PC-3 (cell line): Measurements from ENCODE around the gene CCDC116. TPM values are rescaled to one million over a fixed set of nuclear protein-coding genes. Genes with fewer than 3 reads are reported as not detected.
A peak's percentile ranks its signal among the peaks of the same experiment; 100 is the strongest.

Experiments
- ATAC-seq: fragments of 200-7000 bp; cut with Tn5 transposase; 2 replicates; pipeline ENCODE4 v1.9.1; 2020; ENCODE audit warnings: mild to moderate bottlenecking, moderate library complexity
- Bru-seq: library from RNA; stranded (reverse); fragments of 400-500 nt; gene quantifications from one replicate; lab custom pipeline; 2021; lab: Mats Ljungman, UMichigan
- BruChase-seq, 2 experiments: library from RNA; stranded (reverse); fragments of 400-500 nt; gene quantifications; one replicate each; lab custom pipeline; 2021; lab: Mats Ljungman, UMichigan
- BruUV-seq: library from RNA; stranded (reverse); fragments of 400-500 nt; replicated peaks from 2 replicates; lab custom pipeline; 2021; lab: Mats Ljungman, UMichigan
- CTCF ChIA-PET: fragments of 300-600 bp; sonication (Branson Sonifier 250); formaldehyde crosslinking; loops from one replicate; lab custom pipeline; 2022; ENCODE audit warnings: antibody characterized with exemption; lab: Charles Lee
- POLR2A ChIA-PET: fragments of 300-600 bp; sonication (Branson Sonifier 250); formaldehyde crosslinking; loops from one replicate; lab custom pipeline; 2022; ENCODE audit warnings: antibody characterized with exemption; ENCODE audit not compliant: unreplicated experiment; lab: Charles Lee
- DNase-seq: peaks from one replicate; pipeline ENCODE4 v3.0.0-alpha.2; 2015
- H2AFZ ChIP-seq: fragments of 300-600 bp; sonication (generic); 2 replicates; pipeline ENCODE4 v1.6.0; 2016; ENCODE audit warnings: antibody characterized with exemption, low read length
- H3F3A ChIP-seq: fragments of 300-600 bp; sonication (generic); one replicate; pipeline ENCODE4 v1.6.0; 2017; ENCODE audit warnings: antibody characterized with exemption, low read length, control low read depth, mild to moderate bottlenecking; ENCODE audit not compliant: unreplicated experiment
- H3K27ac ChIP-seq: fragments of 300-600 bp; sonication (generic); 2 replicates; pipeline ENCODE4 v1.5.1; 2016; ENCODE audit warnings: mild to moderate bottlenecking, low read length
- H3K27me3 ChIP-seq: fragments of 300-600 bp; sonication (generic); 2 replicates; pipeline ENCODE4 v1.6.1; 2016; ENCODE audit warnings: low read length, mixed read lengths
- H3K36me3 ChIP-seq: fragments of 300-600 bp; sonication (generic); 2 replicates; pipeline ENCODE4 v1.6.1; 2016; ENCODE audit warnings: low read depth, mixed run types, low read length, mixed read lengths
- H3K4me1 ChIP-seq: fragments of 300-600 bp; sonication (generic); 2 replicates; pipeline ENCODE4 v1.5.1; 2016; ENCODE audit warnings: low read length; ENCODE audit not compliant: insufficient read depth
- H3K4me2 ChIP-seq: fragments of 300-600 bp; sonication (generic); 2 replicates; pipeline ENCODE4 v1.6.0; 2016; ENCODE audit warnings: low read length
- H3K4me3 ChIP-seq: fragments of 300-600 bp; sonication (generic); 2 replicates; pipeline ENCODE4 v1.5.1; 2016; ENCODE audit warnings: mild to moderate bottlenecking, low read length, mixed read lengths
- H3K79me2 ChIP-seq: fragments of 300-600 bp; sonication (generic); 2 replicates; pipeline ENCODE4 v1.6.1; 2017; ENCODE audit warnings: low read length, mixed read lengths
- H3K9ac ChIP-seq: fragments of 300-600 bp; sonication (generic); 2 replicates; pipeline ENCODE4 v1.6.0; 2016; ENCODE audit warnings: mild to moderate bottlenecking, low read length
- H3K9me2 ChIP-seq: fragments of 300-600 bp; sonication (generic); replicated peaks from 2 replicates; pipeline ENCODE4 v1.6.1; 2016; ENCODE audit warnings: mixed run types, low read length, mixed read lengths
- H3K9me3 ChIP-seq: fragments of 300-600 bp; sonication (generic); 2 replicates; pipeline ENCODE4 v1.6.1; 2016; ENCODE audit warnings: low read length, mixed read lengths
- H4K20me1 ChIP-seq: fragments of 300-600 bp; sonication (generic); 2 replicates; pipeline ENCODE4 v1.6.1; 2016; ENCODE audit warnings: low read length, mixed read lengths
- CTCF ChIP-seq: fragments of 300-600 bp; sonication (generic); conservative IDR thresholded peaks from 2 replicates; pipeline ENCODE4 v1.5.1; 2017; ENCODE audit warnings: antibody characterized with exemption, low read depth, mild to moderate bottlenecking, low read length
- EZH2 ChIP-seq: fragments of 300-600 bp; sonication (generic); IDR thresholded peaks from one replicate; pipeline ENCODE4 v1.6.1; 2017; ENCODE audit warnings: antibody characterized with exemption, mild to moderate bottlenecking, low read length; ENCODE audit not compliant: unreplicated experiment
- EZH2phosphoT487 ChIP-seq: fragments of 300-600 bp; sonication (generic); IDR thresholded peaks from 2 replicates; pipeline ENCODE4 v1.6.1; 2018; ENCODE audit warnings: mild to moderate bottlenecking, antibody characterized with exemption, low read length, borderline replicate concordance
- intact Hi-C: fragments of 100-400 bp; cut with micrococcal nuclease; formaldehyde crosslinking; loops from 2 replicates; pipeline ENCODE4 v1.9.0; 2023
- long read RNA-seq: library from polyadenylated mRNA; unstranded; transcript quantifications from one replicate; pipeline ENCODE4 v2.0.0, GENCODE V29; 2021; ENCODE audit not compliant: unreplicated experiment
- total RNA-seq: library from RNA; depleted of rRNA; stranded (reverse); fragments of >200 nt; gene quantifications from 2 replicates; pipeline ENCODE4 v1.2.3, GENCODE V29; 2014; rRNA removed

Gene CCDC116, protein sequence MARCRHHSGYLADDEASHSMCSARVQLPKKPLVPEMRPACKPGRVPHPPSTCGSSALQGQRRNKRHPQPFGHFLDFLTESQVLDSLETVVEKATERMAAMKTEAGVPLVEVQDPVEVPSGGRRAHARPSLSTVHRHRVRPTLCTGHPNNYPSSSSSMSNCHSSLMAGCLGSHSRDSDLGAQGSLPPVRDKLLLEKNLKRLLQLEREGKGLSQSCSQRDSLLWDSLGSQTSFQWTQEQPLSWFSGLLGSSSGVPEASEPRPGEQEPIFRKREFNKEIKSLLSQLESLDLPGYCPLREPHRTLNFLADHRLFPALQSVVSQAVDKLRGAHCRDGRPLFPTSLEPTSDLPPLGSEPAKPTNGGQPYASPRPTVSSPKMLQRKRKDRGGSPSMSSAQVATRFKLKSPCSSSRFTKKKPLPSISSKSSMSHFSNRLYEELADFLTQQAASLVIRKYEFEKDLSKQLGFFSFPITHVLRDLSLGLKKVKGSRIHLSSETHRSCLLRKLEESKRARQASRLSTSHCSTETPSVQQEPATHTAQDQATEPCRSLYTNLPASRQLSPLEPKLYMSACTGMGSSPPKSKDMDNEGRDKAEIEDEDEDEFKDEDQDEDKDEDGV
- total RNA-seq, result not detected in 2 replicates
- Bru-seq, nascent RNA, result percentile 19 among the genes with signal in this experiment
- percentile 36 among the genes with signal in this experiment for BruChase-seq, experiment 1, labeled RNA remaining after a 6-hour chase
- BruChase-seq, experiment 2, labeled RNA remaining after a 2-hour chase, result percentile 25 among the genes with signal in this experiment
- long read RNA-seq, partial matches to known transcripts, result 1 of 1 reads
- long read RNA-seq, other reads (novel, unspliced or antisense), result 0 of 1 reads

DNA sequence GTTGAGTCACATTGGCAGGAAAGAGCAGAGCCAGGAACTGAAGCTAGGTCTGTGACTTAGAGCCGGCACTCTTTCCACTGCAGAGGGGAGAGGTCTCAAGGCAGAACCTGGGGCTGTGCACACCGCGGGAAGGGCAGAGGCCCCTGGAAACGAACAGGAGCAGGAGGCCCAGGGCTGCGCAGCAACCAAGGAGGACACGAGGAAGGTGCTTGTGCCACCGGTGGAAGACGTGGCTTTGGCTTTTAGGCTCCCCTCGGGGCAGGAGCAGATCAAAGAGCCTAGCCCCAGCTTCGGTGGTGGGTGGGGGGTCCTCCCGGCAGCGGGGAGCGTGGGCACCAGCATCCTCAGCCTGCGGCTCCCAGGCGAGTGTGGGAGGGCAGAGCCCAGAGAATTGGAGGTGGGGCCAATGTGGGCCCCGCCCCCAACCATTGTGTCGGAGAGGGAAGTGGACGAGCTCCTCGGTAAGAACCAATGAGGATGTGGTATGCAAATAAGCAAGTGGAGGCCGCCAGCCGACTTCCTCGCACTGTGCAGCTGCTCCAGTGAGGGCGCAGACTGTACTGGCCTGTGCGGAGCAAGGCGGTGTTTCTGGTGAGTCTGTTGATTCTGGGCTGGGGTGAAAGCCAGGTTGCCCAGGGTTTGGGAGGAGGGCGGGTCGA, at the start of gene CCDC116:
Gene CCDC116, plus strand, starts transcription at position 524 of the 659 bp plus-strand sequence. CDS start 422 bp downstream, outside the sequence.
- intact Hi-C loops, result no loop called here
- H2AFZ ChIP-seq, result no peak within 1 kb of the TSS
- no peak within 1 kb of the TSS for H3K4me2 ChIP-seq
- DNase-seq (no peak), ATAC-seq (no peak)
- H3K9ac ChIP-seq, result no peak within 1 kb of the TSS
- H4K20me1 ChIP-seq, result no peaks in the 10 kb centered on the region
- no peaks in the 10 kb centered on the region for H3K9me2 ChIP-seq
- H3K4me3 ChIP-seq, result no peak within 1 kb of the TSS
- no peaks in the 10 kb centered on the region for H3F3A ChIP-seq
- no peaks in the 10 kb centered on the region for H3K9me3 ChIP-seq
- H3K27me3 ChIP-seq, result no peaks in the 10 kb centered on the region
- no TSS peak for BruUV-seq
- H3K4me1 ChIP-seq, result peaks cover 10% of the 10 kb centered on the region
- peaks cover 24% of the 10 kb centered on the region for H3K79me2 ChIP-seq
- ChIA-PET CTCF (no interaction called here), POLR2A (no interaction called here)
- TF ChIP-seq EZH2 (no peak), CTCF (no peak), EZH2phosphoT487 (no peak)
- peaks cover under 1% of the 10 kb centered on the region; the same call in 1 of the 2 replicates for H3K36me3 ChIP-seq
- no peak within 1 kb of the TSS for H3K27ac ChIP-seq

DNA sequence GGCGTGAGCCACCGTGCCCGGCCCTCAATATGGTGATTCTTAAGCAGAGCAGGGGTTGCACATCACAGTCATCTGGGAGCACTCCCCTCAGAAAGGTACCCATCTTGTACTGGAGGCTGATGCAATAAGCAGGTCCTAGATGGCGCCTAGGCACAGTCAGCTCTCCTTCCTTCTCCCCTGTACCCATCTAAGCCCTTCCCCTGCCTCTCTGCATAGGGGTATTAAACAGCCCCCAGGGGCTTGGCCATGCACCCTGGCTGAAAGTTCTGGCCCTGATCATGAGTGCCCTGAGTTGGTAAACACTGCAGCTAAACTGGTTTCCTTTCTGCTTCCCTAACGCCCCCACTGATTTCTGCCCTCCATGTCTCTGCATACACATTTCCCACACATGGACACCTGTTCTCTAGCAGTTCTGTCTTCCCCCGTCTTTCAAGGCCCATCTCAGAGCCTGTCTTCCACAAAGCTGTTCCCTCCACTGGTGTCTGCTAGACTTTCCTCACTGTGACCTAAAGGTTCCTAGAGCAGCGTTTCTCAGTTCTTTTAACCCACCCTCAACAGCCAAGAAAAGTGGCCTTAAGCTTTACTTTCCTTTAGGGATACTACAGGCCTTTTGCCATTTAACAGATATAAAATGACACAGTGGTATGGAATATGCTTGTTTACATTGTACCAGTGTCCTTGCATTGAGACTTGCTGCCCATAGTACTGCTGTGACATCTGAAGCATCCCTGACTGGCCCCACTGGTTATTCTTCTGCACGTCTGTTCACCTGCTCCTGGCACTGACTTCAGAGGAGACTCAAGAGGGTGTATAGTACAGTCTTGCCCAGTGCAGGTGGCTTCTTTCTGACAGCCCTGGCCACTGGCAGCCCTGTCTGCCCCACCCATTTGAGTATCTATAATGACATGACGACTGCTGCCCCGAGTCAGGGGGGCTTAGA, 49.5 kb upstream of the CCDC116 start:
- no peaks in the 10 kb centered on the region for H3F3A ChIP-seq
- H3K4me3 ChIP-seq, result no peak overlapping the region
- H2AFZ ChIP-seq, result no peak overlapping the region
- H3K9me3 ChIP-seq, result no peaks in the 10 kb centered on the region
- ATAC-seq (no peak), DNase-seq (no peak)
- peaks cover 97% of the 10 kb centered on the region for H3K79me2 ChIP-seq
- H3K9ac ChIP-seq, result no peak overlapping the region
- H3K27me3 ChIP-seq, result no peaks in the 10 kb centered on the region
- no peaks in the 10 kb centered on the region for H3K9me2 ChIP-seq
- no peak overlapping the region for H3K4me2 ChIP-seq
- TF ChIP-seq EZH2, result no peak
- no peak for TF ChIP-seq EZH2phosphoT487
- TF ChIP-seq CTCF, result no peak
- no peak overlapping the region for H3K27ac ChIP-seq
- peaks cover 11% of the 10 kb centered on the region; the same call in 1 of the 2 replicates for H3K4me1 ChIP-seq
- H3K36me3 ChIP-seq, result no peaks in the 10 kb centered on the region; the same call in 1 of the 2 replicates
- H4K20me1 ChIP-seq, result peaks cover 53% of the 10 kb centered on the region
- no TSS peak for BruUV-seq
- ChIA-PET POLR2A (no interaction called here), CTCF (no interaction called here)
- intact Hi-C loops, result no loop called here
